Measurements from ENCODE around the gene KCNK7.

The KCNK7 gene

GRCh38 chr11:65554057-65554818, 41.4 kb downstream of the KCNK7 start:
- DNase-seq: no peak

- DNase-seq: peak; percentile 44 to 88 (median 75)
Measured at GRCh38 chr11:65553301-65554001, 42.1 kb downstream of the KCNK7 start.

GRCh38 chr11:65552388-65552951, 43.1 kb downstream of the KCNK7 start:
- no peak for DNase-seq

DNA sequence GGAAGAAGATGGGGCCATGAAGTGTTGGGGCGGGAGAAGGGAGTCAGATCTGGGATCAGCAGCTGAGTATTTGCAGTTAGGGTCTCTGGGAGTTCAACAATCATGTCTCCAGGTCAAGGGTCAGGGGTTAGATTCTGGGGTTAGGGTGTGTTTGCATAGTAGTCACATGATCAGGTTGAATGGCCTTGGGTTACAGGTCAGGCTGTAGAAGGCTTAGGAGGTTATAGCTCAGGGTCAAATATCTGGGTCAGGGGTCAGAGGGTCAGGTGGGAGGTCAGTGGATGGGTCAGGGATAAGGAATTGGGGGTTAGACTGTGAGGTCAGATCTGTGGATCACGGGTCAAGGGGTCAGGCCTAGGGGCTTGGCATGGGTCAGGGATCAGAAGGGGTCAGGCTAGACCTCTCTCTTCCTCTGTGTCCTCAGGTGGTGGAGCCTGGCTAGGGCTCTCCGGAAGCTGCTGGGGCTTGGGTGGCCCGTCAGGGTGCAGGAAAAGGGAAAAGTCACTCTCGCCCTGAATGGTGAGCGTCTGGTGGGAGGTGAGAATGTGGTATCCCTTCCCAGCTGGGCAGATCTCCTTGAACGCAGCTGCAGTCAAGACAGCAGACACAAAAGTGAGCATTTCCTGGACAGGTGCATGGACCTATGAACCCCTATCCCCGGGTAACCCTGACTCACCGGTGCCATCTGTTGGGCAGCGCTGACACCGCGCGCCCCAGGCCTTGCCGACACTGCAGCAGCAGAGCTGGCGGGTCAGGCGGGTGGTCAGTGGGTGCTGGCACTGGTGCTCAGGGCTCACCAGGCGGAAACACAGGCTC, 43.8 kb downstream of the KCNK7 start:
- DNase-seq: peak in 4 of 5 donors; percentile 41 to 72 (median 55)

DNA sequence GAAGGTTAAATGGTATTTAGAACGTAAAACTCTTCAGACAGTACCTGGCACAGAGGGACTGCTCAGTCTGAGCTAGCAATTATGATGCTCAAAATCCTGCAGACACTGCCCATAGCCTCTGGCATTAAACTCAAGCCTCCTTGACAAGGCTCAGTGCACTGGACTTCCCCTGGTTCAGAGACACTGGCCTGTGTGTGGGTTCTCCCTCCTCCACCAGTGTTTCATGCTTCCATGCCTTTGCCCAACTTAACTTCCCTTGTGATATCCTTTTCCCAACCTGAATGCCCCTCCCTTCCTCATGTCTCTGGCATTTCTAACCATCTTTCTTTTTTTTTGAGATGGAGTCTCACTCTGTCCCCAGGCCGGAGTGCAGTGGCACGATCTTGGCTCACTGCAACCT, 46.5 kb downstream of the KCNK7 start:
- DNase-seq: no peak

- DNase-seq: no peak
Measured at GRCh38 chr11:65548395-65548794, 47.2 kb downstream of the KCNK7 start.

- DNase-seq: peak in 2 of 5 donors; percentile 27 to 54
Measured at GRCh38 chr11:65547446-65548125, 48.0 kb downstream of the KCNK7 start.

- DNase-seq: peak; percentile 94 to 99 (median 97)
Measured at GRCh38 chr11:65546217-65546958, 49.2 kb downstream of the KCNK7 start.

DNA sequence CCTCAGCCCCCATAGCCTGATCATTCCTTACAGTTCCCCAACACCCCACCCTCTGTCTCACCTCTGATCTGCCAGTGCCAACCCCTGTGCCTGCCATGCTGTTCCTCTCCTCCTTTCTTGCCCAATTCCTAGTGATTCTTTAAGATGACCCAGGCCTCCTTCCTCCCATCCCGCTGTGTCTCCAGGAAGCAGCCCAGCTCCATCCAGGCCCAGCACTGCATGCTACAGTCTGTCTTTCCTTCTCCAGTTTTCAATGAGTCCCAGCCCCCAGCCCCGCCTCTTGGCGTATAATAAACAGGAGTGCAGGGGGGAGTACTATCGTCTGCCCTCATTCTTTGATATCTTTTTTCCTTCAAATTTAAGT, 49.8 kb downstream of the KCNK7 start:
- DNase-seq: no peak
